ENCODE results near the gene ATP8B4.
"Not testable (repeated sequence)": the region's sequence is repeated elsewhere in the genome, so short reads cannot be mapped to it uniquely, and the experiment has no call there.

The ATP8B4 gene

DNA sequence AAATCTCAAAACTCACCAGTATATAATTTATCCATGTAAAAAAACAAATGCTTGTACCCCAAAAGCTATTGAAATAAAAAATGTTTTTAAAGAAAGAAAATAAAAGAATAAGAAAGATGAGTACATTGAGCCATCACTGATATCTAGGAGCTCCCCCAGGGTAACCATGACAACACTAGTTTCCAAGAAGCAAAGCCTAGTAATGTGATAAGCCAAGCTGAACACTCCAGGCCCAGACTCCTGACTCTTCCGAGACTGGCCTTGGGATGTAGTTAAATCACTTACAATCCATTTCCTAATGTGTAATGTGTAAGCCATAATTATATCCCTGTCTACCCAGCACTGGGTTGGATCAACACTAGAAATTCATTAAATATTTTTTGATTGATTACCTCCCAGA lies 21.1 kb upstream of the ATP8B4 start:
- DNase-seq, result no peak

DNA sequence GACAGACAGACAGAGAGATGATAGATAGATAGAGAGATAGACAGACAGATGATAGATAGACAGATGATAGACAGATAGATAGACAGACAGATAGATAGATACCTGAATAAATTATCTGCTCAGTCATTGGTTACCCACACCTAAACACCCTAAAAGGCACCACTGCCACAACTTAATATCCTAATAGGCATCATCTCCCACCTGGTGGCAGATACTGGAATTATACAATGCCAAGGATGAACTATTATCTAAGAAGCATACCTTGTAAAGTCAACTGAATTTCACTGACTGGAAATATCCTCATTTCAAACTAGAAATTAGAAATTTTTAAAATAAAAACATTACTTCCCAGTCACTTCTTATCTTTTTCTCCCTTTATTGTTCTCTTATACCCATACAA lies 19.4 kb upstream of the ATP8B4 start:
- no peak for DNase-seq

- no peak for DNase-seq
Measured at GRCh38 chr15:50137893-50138292, 18.9 kb upstream of the ATP8B4 start.

DNA sequence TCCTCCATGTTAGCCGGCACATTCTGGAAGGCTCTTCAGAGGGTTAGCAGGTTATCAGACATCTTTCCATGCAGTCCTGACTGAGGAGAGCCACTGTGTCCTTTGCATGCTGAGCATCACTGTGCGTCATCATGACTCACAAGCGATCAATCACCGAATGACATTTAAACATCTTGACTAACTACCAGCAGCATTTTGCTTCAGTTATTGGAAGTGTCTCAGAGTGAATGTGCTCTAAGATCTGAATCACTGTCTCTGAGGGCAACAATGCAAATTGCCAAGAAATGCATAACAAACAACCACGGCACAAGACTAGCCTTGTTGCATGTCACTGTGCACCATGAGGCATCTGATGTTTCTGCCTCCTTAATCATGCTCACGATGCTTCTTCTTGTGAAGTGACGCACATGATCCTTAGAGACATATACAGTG lies 18.3 kb upstream of the ATP8B4 start:
- DNase-seq, result no peak

DNA sequence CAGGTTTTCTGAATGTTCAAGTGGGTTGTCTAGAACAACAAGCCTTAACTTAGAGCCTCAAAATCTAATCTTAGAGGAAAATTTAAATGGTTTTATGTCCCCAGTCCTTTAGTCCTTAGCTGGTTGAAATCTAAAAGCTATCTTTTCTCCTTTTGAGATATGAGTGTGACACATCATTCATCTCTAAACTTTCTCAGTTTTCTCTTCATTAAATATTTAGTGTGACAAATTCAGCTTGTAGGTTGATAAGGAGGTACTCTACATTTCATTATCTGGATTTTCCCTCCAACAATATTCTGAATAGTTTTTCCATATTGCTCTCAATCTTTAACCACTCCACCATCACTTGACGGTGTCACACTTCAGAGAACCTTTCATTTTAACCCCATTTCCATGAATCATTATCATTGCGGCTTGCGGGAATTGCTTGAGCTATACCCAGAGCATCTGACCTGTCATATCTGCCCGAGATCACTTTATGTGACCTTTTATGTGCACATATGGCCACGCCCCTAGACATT lies 16.1 kb upstream of the ATP8B4 start:
- no peak for DNase-seq

GRCh38 chr15:50134524-50135024 lies 15.5 kb upstream of the ATP8B4 start:
- no peak for DNase-seq

GRCh38 chr15:50132251-50132984 lies 13.4 kb upstream of the ATP8B4 start:
- DNase-seq, result not testable (repeated sequence)

- DNase-seq, result no peak
Measured at GRCh38 chr15:50131617-50132016, 12.6 kb upstream of the ATP8B4 start.

- no peak for DNase-seq
Measured at GRCh38 chr15:50128266-50128665, 9.2 kb upstream of the ATP8B4 start.

DNA sequence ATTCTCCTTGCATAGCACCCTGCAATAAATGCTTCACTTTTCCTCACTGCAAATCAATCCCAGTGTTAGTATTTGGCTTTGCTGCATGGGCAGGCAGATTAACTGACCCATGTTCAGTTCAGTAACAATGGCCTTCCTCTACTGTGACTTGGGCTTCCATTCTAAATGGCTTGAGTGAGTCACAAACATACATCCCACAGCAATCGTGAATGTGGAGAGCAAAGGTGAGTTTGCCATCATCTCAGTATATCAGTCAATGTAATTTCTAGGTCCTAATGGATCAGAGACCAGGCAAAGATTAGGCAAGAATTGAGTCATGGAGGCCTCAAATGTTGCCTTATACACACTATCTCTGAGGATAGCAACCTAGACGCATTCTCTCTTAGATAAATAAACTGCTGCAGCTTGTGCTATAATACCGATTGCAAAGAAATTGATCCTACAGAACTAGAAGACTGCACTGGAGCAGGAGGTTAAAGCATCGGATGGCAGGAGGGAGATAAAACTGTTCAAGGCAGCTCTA lies 8.3 kb upstream of the ATP8B4 start:
- DNase-seq, result no peak

DNA sequence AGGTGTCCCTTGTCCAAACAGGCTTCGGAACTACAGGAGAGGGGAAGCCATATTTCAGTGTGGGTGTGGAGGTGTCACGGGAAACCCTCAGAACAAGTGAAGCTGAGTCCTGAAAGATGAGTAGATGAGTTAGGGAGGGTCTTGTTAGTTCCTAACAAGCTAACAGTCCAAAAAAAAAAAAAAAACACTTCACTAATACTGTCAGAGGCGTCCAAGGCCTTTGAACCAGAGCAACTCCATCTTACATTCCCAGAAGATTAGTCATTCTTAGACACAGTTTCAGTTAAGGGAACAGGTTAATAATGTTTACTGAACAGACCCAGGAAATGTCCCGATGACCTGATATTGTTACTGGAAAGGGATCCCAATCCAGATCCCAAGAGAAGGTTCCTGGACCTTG lies 7.0 kb upstream of the ATP8B4 start:
- DNase-seq, result no peak

DNA sequence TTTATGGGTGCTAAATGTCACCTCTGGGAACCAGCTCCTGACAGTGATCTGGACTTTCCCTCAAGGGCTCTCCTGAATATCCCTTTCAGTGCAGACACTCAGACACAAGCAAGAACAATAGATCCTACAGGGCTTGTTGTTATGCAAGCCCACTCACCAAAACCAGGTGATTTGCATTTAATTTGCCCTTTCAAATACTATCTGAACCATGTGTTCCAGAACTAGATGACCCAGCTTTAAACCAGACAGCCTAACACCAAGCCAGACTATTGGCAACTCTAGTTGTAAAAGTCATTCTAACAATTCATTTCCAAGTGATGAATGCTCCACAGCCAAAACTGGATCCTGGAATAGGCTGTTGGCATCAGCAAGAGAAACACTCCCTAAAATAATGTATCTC lies 5.6 kb upstream of the ATP8B4 start:
- no peak for DNase-seq

GRCh38 chr15:50123861-50124557 lies 5.0 kb upstream of the ATP8B4 start:
- no peak for DNase-seq

GRCh38 chr15:50120729-50121128 lies 1.7 kb upstream of the ATP8B4 start:
- DNase-seq, result no peak

DNA sequence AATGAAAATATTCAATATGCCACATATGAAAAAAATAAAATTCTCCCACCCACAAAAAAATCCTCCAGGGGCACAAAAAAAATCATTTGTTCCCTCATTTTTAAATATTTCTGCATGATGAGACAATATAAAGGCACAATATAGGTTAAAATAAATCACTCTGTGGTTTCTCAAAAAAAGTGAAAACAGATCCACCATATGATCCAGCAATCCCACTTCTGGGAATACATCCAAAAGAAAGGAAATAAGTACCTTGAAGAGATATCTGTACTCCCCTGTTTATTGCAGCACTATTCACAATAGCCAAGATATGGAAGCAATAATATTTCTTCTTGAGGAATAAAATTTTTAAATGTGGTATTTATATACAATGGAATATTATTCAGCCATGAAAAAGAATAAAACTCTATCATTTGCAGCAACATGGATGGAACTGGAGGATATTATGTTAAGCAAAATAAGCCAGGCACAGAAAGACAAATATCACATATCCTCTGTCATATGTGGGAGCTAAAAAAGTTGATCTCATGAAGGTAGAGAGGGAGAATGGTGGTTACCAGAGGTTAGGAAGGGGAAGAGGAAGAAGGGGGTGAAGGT lies 1.5 kb downstream of the ATP8B4 start:
- DNase-seq, result no peak

- no peak for DNase-seq
Measured at GRCh38 chr15:50116477-50116876, 2.6 kb downstream of the ATP8B4 start.

- no peak for DNase-seq
Measured at GRCh38 chr15:50113992-50114780, 4.8 kb downstream of the ATP8B4 start.

- DNase-seq, result no peak
Measured at GRCh38 chr15:50113187-50113505, 5.9 kb downstream of the ATP8B4 start.

DNA sequence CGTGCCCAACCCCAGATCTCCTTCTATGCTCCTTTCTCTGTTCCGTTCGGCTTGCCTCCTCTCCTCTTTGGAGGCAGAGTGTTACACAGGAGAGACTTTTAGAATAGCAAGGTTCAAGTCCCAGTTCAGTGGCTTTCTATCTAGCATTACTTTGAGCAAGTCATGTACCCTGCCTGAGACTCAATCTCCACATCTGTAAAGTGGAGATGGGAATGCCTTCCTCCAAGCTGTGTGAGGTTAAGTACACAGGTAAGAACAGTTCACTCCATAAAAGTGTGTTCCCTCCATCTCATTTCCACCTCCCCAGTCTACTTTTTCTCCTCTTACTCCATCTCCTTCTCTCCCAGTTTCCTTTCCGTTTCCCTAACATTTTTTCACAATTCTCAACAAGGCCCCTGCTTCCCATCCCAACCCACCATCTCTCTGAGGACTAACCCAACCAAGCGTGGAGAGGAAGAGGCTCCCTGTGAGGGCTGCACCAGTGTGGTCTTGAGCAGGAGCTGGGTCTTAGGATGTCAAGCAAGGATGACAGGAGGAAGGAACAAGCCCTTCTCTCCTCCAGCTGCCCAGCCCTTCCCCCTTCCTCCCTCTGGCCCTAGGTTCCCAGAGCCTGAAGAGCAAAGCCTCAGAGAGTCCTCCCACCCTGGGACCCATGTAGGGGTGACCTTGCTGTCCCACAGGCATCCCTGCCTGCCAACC lies 6.4 kb downstream of the ATP8B4 start:
- DNase-seq, result no peak

GRCh38 chr15:50110285-50110684 lies 8.7 kb downstream of the ATP8B4 start:
- DNase-seq, result no peak

- DNase-seq, result no peak
Measured at GRCh38 chr15:50109076-50109987, 9.7 kb downstream of the ATP8B4 start.
